Measurements from ENCODE around the gene RCC1.

Gene RCC1

DNA sequence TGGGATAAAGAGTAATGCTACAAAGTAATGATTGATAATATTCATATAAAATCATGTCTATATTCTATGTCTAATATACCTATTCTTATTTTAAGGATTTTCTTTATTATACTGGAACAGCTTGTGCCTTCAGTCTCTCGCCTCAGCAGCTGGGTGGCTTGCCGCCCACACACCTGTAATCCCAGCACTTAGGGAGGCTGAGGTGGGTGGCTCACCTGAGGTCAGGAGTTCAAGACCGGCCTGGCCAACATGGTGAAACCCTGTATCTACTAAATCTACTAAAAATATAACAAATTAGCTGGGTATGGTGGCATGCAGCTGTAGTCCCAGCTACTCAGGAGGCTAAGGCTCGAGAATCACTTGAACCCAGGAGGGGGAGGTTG, 39.4 kb downstream of the RCC1 start:
- Histone ChIP-seq H3K4ac (ENCODE audit: low read depth, low read length) (no peak overlapping the region), H3K4me1 (ENCODE audit: control insufficient read depth in 1 of 2, insufficient read depth in 2 of 2, low read length in 2 of 2) (no peaks in the 10 kb centered on the region), H3K79me2 (ENCODE audit: control insufficient read depth, insufficient read depth, low read length, poor library complexity) (no peaks in the 10 kb centered on the region), H3K79me1 (ENCODE audit: low read length) (peaks cover 4% of the 10 kb centered on the region), H3K14ac (ENCODE audit: low read length) (no peak overlapping the region), H3K18ac (ENCODE audit: low read length) (no peak overlapping the region), H3K9ac (ENCODE audit: low read length) (no peak overlapping the region), H3K4me2 (ENCODE audit: low read length) (no peak overlapping the region), H2AK5ac (ENCODE audit: low read length) (no peak overlapping the region), H2BK120ac (ENCODE audit: insufficient read depth, low read length, poor library complexity) (no peak overlapping the region), H3K36me3 (ENCODE audit: control insufficient read depth in 1 of 2, insufficient read depth in 2 of 2, low read length in 2 of 2) (no peaks in the 10 kb centered on the region), H2BK5ac (ENCODE audit: low read depth, low read length, poor library complexity) (no peak overlapping the region), H2BK12ac (ENCODE audit: low read length) (no peak overlapping the region), H4K91ac (ENCODE audit: low read depth, low read length) (no peak overlapping the region), H2AFZ (ENCODE audit: insufficient read depth, low read length, poor library complexity) (no peak overlapping the region), H3K9me3 (ENCODE audit: insufficient read depth, low read depth, low read length) (no peaks in the 10 kb centered on the region), H4K12ac (ENCODE audit: low read depth, low read length) (no peak overlapping the region), H4K8ac (ENCODE audit: low read depth, low read length) (no peak overlapping the region), H3K23ac (ENCODE audit: low read length) (no peak overlapping the region), H3K4me3 (ENCODE audit: low read depth, low read length) (no peak overlapping the region), H3K27me3 (ENCODE audit: insufficient read depth, low read length) (no peaks in the 10 kb centered on the region), H3K27ac (ENCODE audit: low read depth, low read length) (no peak overlapping the region)
- no CpG with 5 or more reads among the region's 4 CpGs for WGBS (ENCODE audit: extremely low coverage, insufficient coverage, insufficient read length)
- DNase-seq: no peak

- H2AFZ ChIP-seq (ENCODE audit: insufficient read depth, low read length, poor library complexity): no peak overlapping the region
- H3K9me3 ChIP-seq (ENCODE audit: insufficient read depth, low read depth, low read length): no peaks in the 10 kb centered on the region
- H3K79me1 ChIP-seq (ENCODE audit: low read length): peaks cover 13% of the 10 kb centered on the region
- H3K4ac ChIP-seq (ENCODE audit: low read depth, low read length): no peak overlapping the region
- no peak overlapping the region for H3K27ac ChIP-seq (ENCODE audit: low read depth, low read length)
- no peak overlapping the region for H2BK12ac ChIP-seq (ENCODE audit: low read length)
- no peaks in the 10 kb centered on the region for H3K27me3 ChIP-seq (ENCODE audit: insufficient read depth, low read length)
- no peak for DNase-seq
- H4K91ac ChIP-seq (ENCODE audit: low read depth, low read length): no peak overlapping the region
- no peak overlapping the region for H3K4me3 ChIP-seq (ENCODE audit: low read depth, low read length)
- H3K79me2 ChIP-seq (ENCODE audit: control insufficient read depth, insufficient read depth, low read length, poor library complexity): peaks cover 4% of the 10 kb centered on the region
- no peak overlapping the region for H3K9ac ChIP-seq (ENCODE audit: low read length)
- H3K36me3 ChIP-seq (ENCODE audit: control insufficient read depth in 1 of 2, insufficient read depth in 2 of 2, low read length in 2 of 2): no peaks in the 10 kb centered on the region
- no peak overlapping the region for H4K12ac ChIP-seq (ENCODE audit: low read depth, low read length)
- no CpG with 5 or more reads among the region's 3 CpGs for WGBS (ENCODE audit: extremely low coverage, insufficient coverage, insufficient read length)
- no peaks in the 10 kb centered on the region for H3K4me1 ChIP-seq (ENCODE audit: control insufficient read depth in 1 of 2, insufficient read depth in 2 of 2, low read length in 2 of 2)
- H4K8ac ChIP-seq (ENCODE audit: low read depth, low read length): no peak overlapping the region
- no peak overlapping the region for H3K4me2 ChIP-seq (ENCODE audit: low read length)
- no peak overlapping the region for H3K23ac ChIP-seq (ENCODE audit: low read length)
- H3K14ac ChIP-seq (ENCODE audit: low read length): no peak overlapping the region
- H2BK5ac ChIP-seq (ENCODE audit: low read depth, low read length, poor library complexity): no peak overlapping the region
- H2BK120ac ChIP-seq (ENCODE audit: insufficient read depth, low read length, poor library complexity): no peak overlapping the region
- H2AK5ac ChIP-seq (ENCODE audit: low read length): no peak overlapping the region
- no peak overlapping the region for H3K18ac ChIP-seq (ENCODE audit: low read length)
These were observed 42.5 kb downstream of the RCC1 start for GRCh38 chr1:28548318-28548717.

DNA sequence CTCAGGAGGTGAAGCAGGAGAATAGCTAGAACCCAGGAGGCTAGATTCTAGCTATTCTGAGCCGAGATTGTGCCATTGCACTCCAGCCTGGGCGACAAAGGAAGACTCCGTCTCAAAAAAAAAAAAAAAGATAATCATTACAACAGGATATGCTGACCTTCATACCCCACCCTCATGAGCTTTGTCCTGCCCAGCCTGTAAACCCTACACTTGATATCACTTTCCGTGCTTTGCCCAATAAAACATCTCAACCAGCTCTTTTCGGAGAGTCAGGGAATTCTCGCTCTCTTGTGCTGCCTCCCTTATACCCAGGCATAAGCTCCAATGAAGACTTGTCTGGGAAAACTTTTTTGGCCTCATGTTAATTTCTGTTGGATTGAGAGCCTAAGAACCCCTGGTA, 45.5 kb downstream of the RCC1 start:
- peaks cover 6% of the 10 kb centered on the region for H3K79me2 ChIP-seq (ENCODE audit: control insufficient read depth, insufficient read depth, low read length, poor library complexity)
- peak overlapping the region; percentile 79 for H2BK120ac ChIP-seq (ENCODE audit: insufficient read depth, low read length, poor library complexity)
- DNase-seq: no peak
- no CpG with 5 or more reads among the region's 6 CpGs for WGBS (ENCODE audit: extremely low coverage, insufficient coverage, insufficient read length)
- H3K27ac ChIP-seq (ENCODE audit: low read depth, low read length): no peak overlapping the region
- peak overlapping the region; percentile 18 for H4K91ac ChIP-seq (ENCODE audit: low read depth, low read length)
- no peak overlapping the region for H4K12ac ChIP-seq (ENCODE audit: low read depth, low read length)
- no peak overlapping the region for H3K4me3 ChIP-seq (ENCODE audit: low read depth, low read length)
- H4K8ac ChIP-seq (ENCODE audit: low read depth, low read length): no peak overlapping the region
- peaks cover 2 to 4% of the 10 kb centered on the region in 2 experiments for H3K36me3 ChIP-seq (ENCODE audit: control insufficient read depth in 1 of 2, insufficient read depth in 2 of 2, low read length in 2 of 2)
- H2BK12ac ChIP-seq (ENCODE audit: low read length): no peak overlapping the region
- no peaks in the 10 kb centered on the region for H3K4me1 ChIP-seq (ENCODE audit: control insufficient read depth in 1 of 2, insufficient read depth in 2 of 2, low read length in 2 of 2)
- no peak overlapping the region for H2BK5ac ChIP-seq (ENCODE audit: low read depth, low read length, poor library complexity)
- no peaks in the 10 kb centered on the region for H3K27me3 ChIP-seq (ENCODE audit: insufficient read depth, low read length)
- H2AFZ ChIP-seq (ENCODE audit: insufficient read depth, low read length, poor library complexity): peak overlapping the region; percentile 88
- H3K4me2 ChIP-seq (ENCODE audit: low read length): no peak overlapping the region
- H3K79me1 ChIP-seq (ENCODE audit: low read length): peaks cover 11% of the 10 kb centered on the region
- no peak overlapping the region for H3K9ac ChIP-seq (ENCODE audit: low read length)
- no peak overlapping the region for H3K18ac ChIP-seq (ENCODE audit: low read length)
- no peak overlapping the region for H2AK5ac ChIP-seq (ENCODE audit: low read length)
- no peak overlapping the region for H3K23ac ChIP-seq (ENCODE audit: low read length)
- no peak overlapping the region for H3K4ac ChIP-seq (ENCODE audit: low read depth, low read length)
- no peak overlapping the region for H3K14ac ChIP-seq (ENCODE audit: low read length)
- no peaks in the 10 kb centered on the region for H3K9me3 ChIP-seq (ENCODE audit: insufficient read depth, low read depth, low read length)

GRCh38 chr1:28552758-28553663, 47.2 kb downstream of the RCC1 start, which contains the start of gene TRNAU1AP:
Gene TRNAU1AP (plus strand): TSS chr1:28553085. CDS start chr1:28553111, 26 bp downstream.
- H2BK120ac ChIP-seq (ENCODE audit: insufficient read depth, low read length, poor library complexity): peak within 1 kb of the TSS; percentile 84
- no peaks in the 10 kb centered on the region for H3K9me3 ChIP-seq (ENCODE audit: insufficient read depth, low read depth, low read length)
- peak within 1 kb of the TSS; percentile 52 for H3K27ac ChIP-seq (ENCODE audit: low read depth, low read length)
- H3K4me3 ChIP-seq (ENCODE audit: low read depth, low read length): peak within 1 kb of the TSS; percentile 86
- peak within 1 kb of the TSS; percentile 75 for H2AFZ ChIP-seq (ENCODE audit: insufficient read depth, low read length, poor library complexity)
- H3K9ac ChIP-seq (ENCODE audit: low read length): peak within 1 kb of the TSS; percentile 87
- H3K14ac ChIP-seq (ENCODE audit: low read length): peak within 1 kb of the TSS; percentile 97
- H2BK12ac ChIP-seq (ENCODE audit: low read length): peak within 1 kb of the TSS; percentile 33
- H3K4me1 ChIP-seq (ENCODE audit: control insufficient read depth in 1 of 2, insufficient read depth in 2 of 2, low read length in 2 of 2): no peaks in the 10 kb centered on the region
- H3K4me2 ChIP-seq (ENCODE audit: low read length): peak within 1 kb of the TSS; percentile 69
- no peak within 1 kb of the TSS for H3K23ac ChIP-seq (ENCODE audit: low read length)
- peak within 1 kb of the TSS; percentile 94 for H3K18ac ChIP-seq (ENCODE audit: low read length)
- DNase-seq: peak; percentile 98 to 99
- peak within 1 kb of the TSS; percentile 83 for H4K12ac ChIP-seq (ENCODE audit: low read depth, low read length)
- peak within 1 kb of the TSS; percentile 88 for H3K4ac ChIP-seq (ENCODE audit: low read depth, low read length)
- H4K91ac ChIP-seq (ENCODE audit: low read depth, low read length): peak within 1 kb of the TSS; percentile 95
- H3K79me1 ChIP-seq (ENCODE audit: low read length): peaks cover 11% of the 10 kb centered on the region
- H2AK5ac ChIP-seq (ENCODE audit: low read length): peak within 1 kb of the TSS; percentile 50
- WGBS (ENCODE audit: extremely low coverage, insufficient coverage, insufficient read length): no CpG with 5 or more reads among the region's 63 CpGs
- H3K36me3 ChIP-seq (ENCODE audit: control insufficient read depth in 1 of 2, insufficient read depth in 2 of 2, low read length in 2 of 2): peaks cover 13 to 17% of the 10 kb centered on the region in 2 experiments
- H2BK5ac ChIP-seq (ENCODE audit: low read depth, low read length, poor library complexity): peak within 1 kb of the TSS; percentile 88
- H3K27me3 ChIP-seq (ENCODE audit: insufficient read depth, low read length): no peaks in the 10 kb centered on the region
- H3K79me2 ChIP-seq (ENCODE audit: control insufficient read depth, insufficient read depth, low read length, poor library complexity): peaks cover 6% of the 10 kb centered on the region
- peak within 1 kb of the TSS; percentile 83 for H4K8ac ChIP-seq (ENCODE audit: low read depth, low read length)

Data from trophoblast cell (in vitro differentiated cells and primary cell).